ENCODE measurements around the gene PFKFB3.
"Not testable (repeated sequence)": the region's sequence is repeated elsewhere in the genome, so short reads cannot be mapped to it uniquely, and the experiment has no call there.

Gene PFKFB3

DNA sequence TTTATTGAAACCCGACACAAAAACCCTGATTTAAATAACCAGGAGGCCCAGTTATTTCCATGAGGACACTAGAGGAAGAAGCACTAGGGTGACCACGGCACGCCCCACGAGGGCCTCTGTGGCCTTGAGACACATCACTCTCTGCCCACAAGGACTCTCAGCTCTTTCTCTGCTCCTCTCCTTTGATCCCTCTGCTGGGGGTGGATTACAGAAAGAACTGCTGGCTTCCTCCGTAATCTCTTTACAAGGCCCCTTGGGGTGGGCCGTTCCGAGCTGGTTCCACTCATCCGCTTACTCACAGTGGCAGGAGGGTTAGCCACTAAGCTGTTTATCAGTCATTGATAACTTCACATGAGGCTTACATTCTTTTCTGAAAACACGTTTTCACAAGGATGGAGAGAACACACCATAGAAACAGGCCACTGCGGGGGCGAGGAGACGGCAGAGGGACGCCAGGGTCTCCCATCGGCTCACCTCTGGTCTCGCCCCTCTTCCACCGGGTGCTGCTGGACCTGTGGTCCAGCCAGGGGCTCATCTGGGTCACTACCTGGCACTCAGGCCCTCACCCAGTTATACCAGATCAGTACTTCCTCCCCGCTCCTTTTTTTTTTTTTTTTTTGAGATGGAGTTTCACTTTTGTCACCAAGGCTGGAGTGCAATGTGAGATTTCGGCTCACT is 17.6 kb upstream of the PFKFB3 start:
- H3K4me1 Mint-ChIP-seq (ENCODE audit: low read depth in 2 of 2), result peaks cover 10% of the 10 kb centered on the region in 2 donors
- no peaks in the 10 kb centered on the region for H3K9me3 Mint-ChIP-seq
- H3K4me3 Mint-ChIP-seq, result no peak overlapping the region
- H3K27ac Mint-ChIP-seq, result peak overlapping the region in 1 of 2 donors; percentile 69
- DNase-seq (no peak), ATAC-seq (replicated peaks) (no peak)
- no peaks in the 10 kb centered on the region for H3K27me3 Mint-ChIP-seq
- H3K36me3 Mint-ChIP-seq (ENCODE audit: insufficient read depth), result peaks cover 4% of the 10 kb centered on the region

DNA sequence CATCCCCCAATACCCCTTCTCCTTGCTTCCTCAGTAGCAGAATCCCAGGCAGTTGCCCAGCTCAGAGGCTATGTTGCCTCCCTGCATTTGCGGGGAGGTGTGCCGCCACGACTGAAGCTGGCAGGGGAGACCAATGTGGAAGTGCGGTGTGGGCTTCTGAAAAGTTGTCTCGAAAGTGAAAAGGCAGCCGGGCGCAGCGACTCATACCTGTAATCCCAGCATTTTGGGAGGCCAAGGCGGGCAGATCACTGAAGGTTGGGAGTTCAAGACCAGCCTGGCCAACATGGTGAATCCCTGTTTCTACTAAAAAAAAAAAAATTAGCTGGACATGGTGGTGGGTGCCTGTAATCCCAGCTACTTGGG is 15.9 kb upstream of the PFKFB3 start:
- Mint-ChIP-seq H3K36me3 (ENCODE audit: insufficient read depth) (peaks cover 4% of the 10 kb centered on the region), H3K4me3 (no peak overlapping the region), H3K27me3 (no peaks in the 10 kb centered on the region), H3K9me3 (no peaks in the 10 kb centered on the region), H3K27ac (no peak overlapping the region), H3K4me1 (ENCODE audit: low read depth in 2 of 2) (peaks cover 10 to 16% of the 10 kb centered on the region in 2 donors)
- ATAC-seq (replicated peaks) (no peak), DNase-seq (no peak)

DNA sequence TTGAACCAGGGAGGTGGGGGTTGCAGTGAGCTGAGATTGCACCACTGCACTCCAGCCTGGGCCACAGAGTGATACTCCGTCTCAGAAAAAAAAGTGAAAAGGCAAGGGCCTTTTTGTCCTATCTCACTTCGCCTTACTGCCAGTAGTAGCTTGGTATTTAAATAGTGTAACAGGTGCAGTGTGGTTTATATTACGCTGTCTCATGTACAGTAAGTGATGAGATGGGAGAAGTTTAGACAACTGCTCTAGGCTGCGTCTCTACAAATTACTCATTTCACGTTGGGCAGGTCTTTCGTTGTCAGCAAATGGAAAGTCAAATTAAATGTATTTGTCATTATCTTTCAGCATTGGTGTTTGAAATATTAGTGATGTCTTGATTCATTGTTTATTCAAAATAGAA is 15.5 kb upstream of the PFKFB3 start:
- Mint-ChIP-seq H3K4me1 (ENCODE audit: low read depth in 2 of 2) (peaks cover 10 to 19% of the 10 kb centered on the region in 2 donors), H3K27ac (no peak overlapping the region), H3K4me3 (no peak overlapping the region), H3K36me3 (ENCODE audit: insufficient read depth) (peaks cover 4% of the 10 kb centered on the region), H3K27me3 (no peaks in the 10 kb centered on the region), H3K9me3 (no peaks in the 10 kb centered on the region)
- ATAC-seq (replicated peaks), result no peak
- DNase-seq, result no peak

DNA sequence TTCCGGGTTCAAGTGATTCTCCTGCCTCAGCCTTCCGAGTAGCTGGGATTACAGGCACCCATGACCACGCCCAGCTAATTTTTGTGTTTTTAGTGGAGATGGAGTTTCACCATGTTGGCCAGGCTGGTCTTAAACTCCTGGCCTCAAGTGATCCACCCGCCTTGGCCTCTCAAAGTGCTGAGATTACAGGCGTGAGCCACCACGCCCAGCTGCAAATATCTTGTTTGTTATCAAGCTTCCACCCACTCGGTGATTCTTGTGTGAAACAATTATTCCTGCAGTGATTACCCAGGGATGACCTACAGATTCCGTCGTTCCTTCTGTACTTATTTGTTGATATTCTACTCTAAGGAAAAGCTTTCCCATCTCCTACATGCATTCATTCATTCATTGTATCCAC is 12.7 kb upstream of the PFKFB3 start:
- H3K27ac Mint-ChIP-seq; H3K4me3 Mint-ChIP-seq; H3K9me3 Mint-ChIP-seq; DNase-seq; H3K36me3 Mint-ChIP-seq (ENCODE audit: insufficient read depth); ATAC-seq (replicated peaks); H3K27me3 Mint-ChIP-seq: not testable (repeated sequence)
- peaks cover 7 to 21% of the 10 kb centered on the region in 2 donors for H3K4me1 Mint-ChIP-seq (ENCODE audit: low read depth in 2 of 2)

DNA sequence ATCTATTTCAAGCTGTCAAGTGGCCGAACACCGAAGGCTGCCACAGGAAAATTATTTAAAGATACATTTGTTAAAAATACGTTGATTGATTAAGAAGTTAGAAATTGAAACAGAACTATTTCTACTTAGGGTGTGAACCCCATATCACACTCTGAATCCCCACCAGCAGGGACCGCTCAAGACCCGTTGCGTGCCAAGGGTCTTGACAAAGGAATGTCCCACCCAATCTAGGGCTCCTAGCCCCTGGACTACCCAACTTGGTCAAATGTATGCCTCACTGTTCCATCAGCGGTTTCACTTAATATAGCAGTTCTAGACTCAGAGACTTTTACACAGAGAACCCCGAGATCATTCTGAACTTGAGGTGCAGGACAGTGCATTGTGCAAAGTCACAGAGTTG is 11.6 kb upstream of the PFKFB3 start:
- Mint-ChIP-seq H3K27ac (peak overlapping the region in 1 of 2 donors; percentile 49), H3K9me3 (no peaks in the 10 kb centered on the region), H3K36me3 (ENCODE audit: insufficient read depth) (peaks cover 4% of the 10 kb centered on the region), H3K4me1 (ENCODE audit: low read depth in 2 of 2) (peaks cover 3 to 17% of the 10 kb centered on the region in 2 donors), H3K27me3 (no peaks in the 10 kb centered on the region), H3K4me3 (no peak overlapping the region)
- DNase-seq (no peak), ATAC-seq (replicated peaks) (no peak)

DNA sequence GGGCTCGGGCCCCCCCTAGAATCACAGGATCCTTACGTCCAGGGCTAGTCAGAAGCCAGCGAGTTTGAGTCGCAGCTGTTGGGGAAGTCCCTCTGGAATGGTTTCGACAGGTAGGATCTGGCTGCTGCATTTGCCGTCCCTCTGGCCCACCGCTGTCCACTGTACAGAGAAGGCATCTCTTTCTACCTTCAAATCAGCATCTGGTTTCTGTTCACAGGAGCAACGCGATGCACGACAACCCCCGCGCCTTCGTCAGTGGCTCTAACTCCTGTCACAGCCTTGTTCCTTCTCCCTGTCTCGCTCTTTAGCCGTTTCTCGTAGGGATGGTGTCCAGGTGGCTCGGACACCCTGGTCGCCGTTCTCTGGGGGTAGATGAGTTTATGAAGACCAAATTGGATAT is 11.2 kb upstream of the PFKFB3 start:
- H3K4me1 Mint-ChIP-seq (ENCODE audit: low read depth in 2 of 2), result peaks cover 3 to 17% of the 10 kb centered on the region in 2 donors
- H3K27me3 Mint-ChIP-seq, result no peaks in the 10 kb centered on the region
- ATAC-seq (replicated peaks) (no peak), DNase-seq (no peak)
- peaks cover 4% of the 10 kb centered on the region for H3K36me3 Mint-ChIP-seq (ENCODE audit: insufficient read depth)
- no peaks in the 10 kb centered on the region for H3K9me3 Mint-ChIP-seq
- H3K4me3 Mint-ChIP-seq, result no peak overlapping the region
- H3K27ac Mint-ChIP-seq, result no peak overlapping the region

DNA sequence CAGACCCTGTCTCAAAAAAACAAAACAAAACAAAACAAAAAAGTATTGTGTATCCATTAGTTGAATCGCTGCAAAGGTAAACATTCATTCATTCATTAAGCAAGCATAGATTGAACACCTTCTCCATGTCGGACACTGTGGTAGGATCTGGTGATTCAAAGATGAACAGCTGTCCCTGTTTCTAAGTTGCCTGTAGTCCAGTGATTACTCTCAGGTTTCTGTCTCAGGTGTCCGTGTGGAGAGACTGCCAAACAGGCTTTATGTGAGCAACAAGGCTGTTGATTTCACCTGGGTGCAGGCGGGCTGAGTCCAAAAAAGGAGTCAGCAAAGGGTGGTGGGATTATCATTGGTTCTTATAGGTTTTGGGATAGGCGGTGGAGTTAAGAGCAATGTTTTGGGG is 9.4 kb upstream of the PFKFB3 start:
- Mint-ChIP-seq H3K4me1 (ENCODE audit: low read depth in 2 of 2) (peaks cover 2 to 14% of the 10 kb centered on the region in 2 donors), H3K27ac (peak overlapping the region in 1 of 2 donors; percentile 9)
- H3K36me3 Mint-ChIP-seq (ENCODE audit: insufficient read depth); H3K4me3 Mint-ChIP-seq; ATAC-seq (replicated peaks); H3K27me3 Mint-ChIP-seq; H3K9me3 Mint-ChIP-seq; DNase-seq: not testable (repeated sequence)

DNA sequence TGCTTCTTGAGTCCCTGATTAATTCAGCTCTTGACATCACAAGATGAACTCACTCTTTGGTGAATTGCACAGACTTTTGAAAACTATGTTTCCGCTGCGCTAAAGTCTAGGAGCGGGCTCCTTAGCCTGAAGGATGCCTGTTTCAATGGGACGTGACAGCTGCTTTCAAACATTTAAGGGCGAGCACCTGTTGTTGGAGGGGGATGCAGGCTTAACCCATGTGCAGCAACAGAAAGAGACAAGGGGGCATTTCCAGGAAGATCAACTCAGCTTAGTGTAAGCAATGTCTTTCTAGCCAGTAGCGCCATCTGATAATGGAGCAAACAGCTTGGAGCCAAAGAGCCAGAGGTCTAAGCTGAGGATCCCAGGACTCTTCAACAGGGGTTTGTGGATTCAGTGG is 8.4 kb upstream of the PFKFB3 start:
- Mint-ChIP-seq H3K27me3 (no peaks in the 10 kb centered on the region), H3K4me1 (ENCODE audit: low read depth in 2 of 2) (peaks cover 0 to 16% of the 10 kb centered on the region in 2 donors), H3K36me3 (ENCODE audit: insufficient read depth) (no peaks in the 10 kb centered on the region), H3K27ac (no peak overlapping the region), H3K4me3 (no peak overlapping the region), H3K9me3 (no peaks in the 10 kb centered on the region)
- ATAC-seq (replicated peaks), result no peak
- DNase-seq, result no peak

DNA sequence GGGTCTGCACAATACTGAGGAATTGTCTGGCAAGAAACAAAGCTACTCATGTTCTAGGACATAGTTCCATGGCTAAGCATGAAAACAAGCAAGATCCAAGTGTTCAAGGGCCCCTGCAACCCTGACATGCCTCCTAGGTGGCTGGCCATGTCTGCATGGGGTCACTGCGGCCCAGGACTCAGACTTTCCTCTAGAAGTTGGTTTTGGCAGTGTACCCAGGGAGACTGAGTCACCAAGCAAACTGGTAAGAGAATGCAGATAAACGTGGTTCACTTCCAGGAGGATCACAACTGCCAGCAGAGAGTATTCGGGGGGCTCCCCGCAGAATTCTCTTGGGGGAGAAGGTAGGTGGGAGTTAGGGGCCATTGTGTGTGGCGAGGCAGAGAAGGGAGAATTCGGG is 7.4 kb upstream of the PFKFB3 start:
- H3K4me3 Mint-ChIP-seq, result no peak overlapping the region
- DNase-seq (no peak), ATAC-seq (replicated peaks) (no peak)
- H3K27ac Mint-ChIP-seq, result peak overlapping the region in 1 of 2 donors; percentile 38
- H3K4me1 Mint-ChIP-seq (ENCODE audit: low read depth in 2 of 2), result peaks cover 7 to 13% of the 10 kb centered on the region in 2 donors
- no peaks in the 10 kb centered on the region for H3K9me3 Mint-ChIP-seq
- no peaks in the 10 kb centered on the region for H3K27me3 Mint-ChIP-seq
- no peaks in the 10 kb centered on the region for H3K36me3 Mint-ChIP-seq (ENCODE audit: insufficient read depth)

DNA sequence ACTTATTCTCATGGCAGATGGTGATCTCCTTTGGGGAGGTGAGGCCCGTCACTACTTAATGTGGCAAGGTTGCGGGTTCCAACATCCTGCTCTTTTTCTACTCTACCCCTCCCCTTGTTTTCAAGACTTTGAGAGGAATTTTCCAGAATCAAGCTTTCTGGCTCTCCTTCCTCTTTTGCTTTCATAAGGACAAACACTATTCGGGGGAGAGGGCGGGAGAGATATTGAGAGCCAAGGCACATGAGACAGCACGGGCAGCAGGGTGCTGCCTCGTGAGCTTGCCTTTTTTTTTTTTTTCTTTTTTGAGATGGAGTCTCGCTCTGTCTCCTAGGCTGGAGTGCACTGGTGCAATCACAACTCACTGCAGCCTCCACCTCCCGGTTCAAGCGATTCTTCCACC is 6.9 kb upstream of the PFKFB3 start:
- Mint-ChIP-seq H3K4me3 (no peak overlapping the region), H3K36me3 (ENCODE audit: insufficient read depth) (no peaks in the 10 kb centered on the region), H3K9me3 (no peaks in the 10 kb centered on the region), H3K27ac (no peak overlapping the region), H3K4me1 (ENCODE audit: low read depth in 2 of 2) (peaks cover 7 to 9% of the 10 kb centered on the region in 2 donors), H3K27me3 (no peaks in the 10 kb centered on the region)
- no peak for ATAC-seq (replicated peaks)
- DNase-seq, result no peak

DNA sequence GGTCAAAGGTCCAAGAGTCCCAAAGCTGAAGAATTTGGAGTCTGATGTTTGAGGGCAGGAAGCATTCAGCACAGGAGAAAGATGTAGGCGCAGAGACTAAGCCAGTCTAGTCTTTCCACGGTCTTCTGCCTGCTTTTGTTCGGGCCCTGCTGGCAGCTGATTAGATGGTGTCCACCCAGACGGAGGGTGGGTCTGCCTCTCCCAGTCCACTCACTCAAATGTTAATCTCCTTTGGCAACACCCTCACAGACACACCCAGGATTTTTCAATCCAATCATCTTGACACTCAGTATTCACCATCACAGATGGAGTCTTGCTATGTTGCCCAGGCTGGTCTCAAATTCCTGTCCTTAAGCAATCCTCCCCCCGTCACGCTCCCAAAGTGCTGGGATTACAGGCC is 6.2 kb upstream of the PFKFB3 start:
- not testable (repeated sequence) for ATAC-seq (replicated peaks); H3K27me3 Mint-ChIP-seq; H3K9me3 Mint-ChIP-seq; DNase-seq; H3K36me3 Mint-ChIP-seq (ENCODE audit: insufficient read depth); H3K4me3 Mint-ChIP-seq; H3K27ac Mint-ChIP-seq
- peaks cover 7 to 10% of the 10 kb centered on the region in 2 donors for H3K4me1 Mint-ChIP-seq (ENCODE audit: low read depth in 2 of 2)

DNA sequence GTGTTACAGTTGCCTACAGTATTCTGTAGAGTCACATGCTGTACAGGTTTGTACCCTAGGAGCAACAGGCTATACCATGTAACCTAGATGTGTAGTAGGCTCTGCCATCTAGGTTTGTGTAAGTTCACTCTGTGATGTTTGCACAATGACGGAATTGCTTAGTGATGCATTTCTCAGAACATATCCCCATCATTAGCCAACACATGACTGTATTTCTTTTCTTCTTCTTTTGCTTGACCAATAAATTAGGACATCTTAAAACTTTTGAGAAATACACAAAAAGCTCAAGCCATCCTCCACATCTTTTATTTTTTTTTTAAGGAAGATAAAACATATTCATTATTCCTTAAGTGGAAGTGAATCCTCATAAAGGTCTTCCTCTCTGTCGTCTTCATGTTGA is 5.4 kb upstream of the PFKFB3 start:
- ATAC-seq (replicated peaks) (no peak), DNase-seq (no peak)
- Mint-ChIP-seq H3K9me3 (no peaks in the 10 kb centered on the region), H3K27ac (peak overlapping the region in 1 of 2 donors; percentile 21), H3K27me3 (no peaks in the 10 kb centered on the region), H3K36me3 (ENCODE audit: insufficient read depth) (peaks cover 6% of the 10 kb centered on the region), H3K4me1 (ENCODE audit: low read depth in 2 of 2) (peaks cover 15% of the 10 kb centered on the region in 2 donors), H3K4me3 (no peak overlapping the region)

DNA sequence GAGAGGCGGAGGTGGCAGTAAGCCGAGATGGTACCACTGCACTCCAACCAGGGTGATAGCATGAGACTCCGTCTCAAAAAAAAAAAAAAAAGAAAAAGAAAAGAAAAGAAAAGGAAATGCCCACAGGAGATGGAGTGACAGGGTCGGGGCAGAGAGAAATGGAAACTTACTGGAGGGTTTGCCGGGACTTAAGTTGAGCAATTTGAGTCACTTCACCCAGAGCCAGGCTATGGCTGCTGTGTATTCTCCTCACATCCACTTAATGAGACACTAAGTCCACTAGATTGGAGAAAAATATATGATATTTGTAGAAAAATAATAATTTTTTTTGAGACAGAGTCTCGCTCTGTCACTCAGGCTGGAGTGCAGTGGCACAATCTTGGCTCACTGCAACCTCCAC is 4.6 kb upstream of the PFKFB3 start:
- Mint-ChIP-seq H3K36me3 (ENCODE audit: insufficient read depth) (peaks cover 15% of the 10 kb centered on the region), H3K4me1 (ENCODE audit: low read depth in 2 of 2) (peaks cover 14 to 15% of the 10 kb centered on the region in 2 donors), H3K27ac (peak overlapping the region in 1 of 2 donors; percentile 21), H3K4me3 (no peak overlapping the region), H3K9me3 (no peaks in the 10 kb centered on the region), H3K27me3 (no peaks in the 10 kb centered on the region)
- ATAC-seq (replicated peaks) (no peak), DNase-seq (no peak)

DNA sequence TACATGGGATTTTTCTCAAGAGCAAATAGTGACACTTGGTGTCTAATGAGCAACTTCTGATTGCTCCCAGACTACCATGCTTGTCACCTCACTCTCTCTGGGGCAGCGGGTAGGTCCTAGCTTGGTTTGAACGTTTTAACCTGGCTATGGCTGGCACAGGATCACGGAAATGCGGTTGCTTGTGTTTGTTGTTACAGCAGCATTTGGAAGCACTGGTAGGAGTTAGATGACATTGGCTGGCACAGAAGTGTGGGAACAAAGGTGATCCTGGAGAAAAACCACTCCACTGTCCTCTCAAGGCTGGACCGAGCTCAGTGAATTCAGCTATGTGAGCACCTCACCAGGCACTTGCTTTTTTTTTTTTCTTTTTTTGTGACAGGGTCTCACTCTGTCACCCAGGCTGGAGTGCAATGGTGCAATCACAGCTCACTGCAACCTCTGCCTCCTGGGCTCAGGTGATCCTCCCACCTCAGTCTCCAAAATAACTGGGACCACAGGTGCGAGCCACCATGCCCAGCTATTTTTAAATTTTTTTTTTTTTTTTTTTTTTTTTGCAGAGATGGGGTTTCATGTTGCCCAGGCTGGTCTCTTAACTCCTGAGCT is 3.5 kb upstream of the PFKFB3 start:
- H3K27ac Mint-ChIP-seq, result no peak overlapping the region
- no peaks in the 10 kb centered on the region for H3K9me3 Mint-ChIP-seq

More for the DNA sequence above, 3.5 kb upstream of the PFKFB3 start:
- no peak overlapping the region for H3K4me3 Mint-ChIP-seq
- ATAC-seq (replicated peaks), result no peak
- no peaks in the 10 kb centered on the region for H3K27me3 Mint-ChIP-seq
- H3K36me3 Mint-ChIP-seq (ENCODE audit: insufficient read depth), result peaks cover 25% of the 10 kb centered on the region
- peaks cover 17 to 20% of the 10 kb centered on the region in 2 donors for H3K4me1 Mint-ChIP-seq (ENCODE audit: low read depth in 2 of 2)
- DNase-seq, result no peak
